HepG2 (cell line): Measurements from ENCODE around the gene SPART. TPM values are rescaled to one million over a fixed set of nuclear protein-coding genes. Genes with fewer than 3 reads are reported as not detected.

ENCODE experiments used
- CENPT ChIP-seq: sonication (generic); formaldehyde crosslinking; IDR thresholded peaks from 2 replicates; pipeline ENCODE4 v1.8.0; 2022; ENCODE audit warnings: low read depth, mild to moderate bottlenecking, moderate library complexity, missing genetic modification reagents
- ESRRA ChIP-seq: sonication (generic); formaldehyde crosslinking; IDR thresholded peaks from 2 replicates; pipeline ENCODE4 v1.5.1; 2020; ENCODE audit warnings: mild to moderate bottlenecking, low read depth, missing genetic modification reagents
- NFIB ChIP-seq: sonication (generic); formaldehyde crosslinking; IDR thresholded peaks from 2 replicates; pipeline ENCODE4 v1.9.0; 2021; ENCODE audit warnings: missing genetic modification reagents, mild to moderate bottlenecking, borderline replicate concordance
- RARA ChIP-seq: IDR thresholded peaks from 2 replicates; pipeline ENCODE4 v1.6.1; 2016; ENCODE audit warnings: missing genetic modification reagents, missing compliant biosample characterization
- SMYD3 ChIP-seq: sonication (generic); formaldehyde crosslinking; IDR thresholded peaks from 2 replicates; pipeline ENCODE4 v1.8.1; 2023; ENCODE audit warnings: mild to moderate bottlenecking, missing genetic modification reagents
- SRSF4 ChIP-seq: fragments of 200-400 bp; formaldehyde crosslinking; IDR thresholded peaks from one replicate; pipeline ENCODE4 v1.6.1; 2018; ENCODE audit warnings: mild to moderate bottlenecking, low read depth, low read length, moderate library complexity; ENCODE audit not compliant: poor library complexity, severe bottlenecking
- SSRP1 ChIP-seq: IDR thresholded peaks from 2 replicates; pipeline ENCODE4 v1.6.1; 2016; ENCODE audit warnings: control low read depth
- ZNF878 ChIP-seq: sonication (generic); formaldehyde crosslinking; IDR thresholded peaks from 2 replicates; pipeline ENCODE4 v1.8.1; 2023; ENCODE audit warnings: mild to moderate bottlenecking, missing genetic modification reagents, moderate library complexity
- polyA plus RNA-seq, 8 experiments: library from polyadenylated mRNA; depleted of rRNA in 3 of 8; stranded (reverse) in 7 of 8; unstranded in 1 of 8; fragments of >200 nt; fragmentation: Illumina TruSeq in 4 of 8; extraction: Trizol in 4 of 8; gene quantifications; 2 replicates each; pipeline versions ENCODE4 v1.2.1 to v1.2.3, GENCODE V29; 2011 to 2016; ENCODE audit warnings: low read depth in 4 of 8, missing spikeins in 1 of 8, mixed read lengths in 1 of 8; ENCODE audit not compliant: insufficient read depth in 1 of 8
- total RNA-seq, 5 experiments: library from RNA; depleted of rRNA; stranded (reverse); fragments of >200 nt; fragmentation: Illumina TruSeq; extraction: Trizol; gene quantifications; 2 replicates each; pipeline ENCODE4 v1.2.3, GENCODE V29; 2016; ENCODE audit warnings: low read depth in 1 of 5
- TF ChIP-seq, protein P1 (sequence below): sonication (generic); formaldehyde crosslinking; IDR thresholded peaks from 2 replicates; pipeline ENCODE4 v1.4.0; 2020; ENCODE audit warnings: mild to moderate bottlenecking, missing genetic modification reagents
- TF ChIP-seq, protein P2 (sequence below): sonication (generic); formaldehyde crosslinking; IDR thresholded peaks from 2 replicates; pipeline ENCODE4 v1.4.0; 2020; ENCODE audit warnings: missing genetic modification reagents, borderline replicate concordance
- TF ChIP-seq, protein P3 (sequence below): sonication (generic); formaldehyde crosslinking; IDR thresholded peaks from 2 replicates; pipeline ENCODE4 v1.8.0; 2022; ENCODE audit warnings: missing genetic modification reagents, mild to moderate bottlenecking, borderline replicate concordance
- TF ChIP-seq, protein P4 (sequence below): sonication (generic); formaldehyde crosslinking; IDR thresholded peaks from 2 replicates; pipeline ENCODE4 v1.5.0; 2020; ENCODE audit warnings: missing genetic modification reagents, mild to moderate bottlenecking, borderline replicate concordance
- TF ChIP-seq, protein P5 (sequence below): fragments of 450-650 bp; IDR thresholded peaks from 2 replicates; pipeline ENCODE4 v1.6.1; 2017

Gene SPART
- total and polyA plus RNA-seq, 2 of the 13 experiments (the other 11 are each of a cell fraction or from before 2014, with no cell fraction given) = 8.9 to 28.8 TPM

DNA sequence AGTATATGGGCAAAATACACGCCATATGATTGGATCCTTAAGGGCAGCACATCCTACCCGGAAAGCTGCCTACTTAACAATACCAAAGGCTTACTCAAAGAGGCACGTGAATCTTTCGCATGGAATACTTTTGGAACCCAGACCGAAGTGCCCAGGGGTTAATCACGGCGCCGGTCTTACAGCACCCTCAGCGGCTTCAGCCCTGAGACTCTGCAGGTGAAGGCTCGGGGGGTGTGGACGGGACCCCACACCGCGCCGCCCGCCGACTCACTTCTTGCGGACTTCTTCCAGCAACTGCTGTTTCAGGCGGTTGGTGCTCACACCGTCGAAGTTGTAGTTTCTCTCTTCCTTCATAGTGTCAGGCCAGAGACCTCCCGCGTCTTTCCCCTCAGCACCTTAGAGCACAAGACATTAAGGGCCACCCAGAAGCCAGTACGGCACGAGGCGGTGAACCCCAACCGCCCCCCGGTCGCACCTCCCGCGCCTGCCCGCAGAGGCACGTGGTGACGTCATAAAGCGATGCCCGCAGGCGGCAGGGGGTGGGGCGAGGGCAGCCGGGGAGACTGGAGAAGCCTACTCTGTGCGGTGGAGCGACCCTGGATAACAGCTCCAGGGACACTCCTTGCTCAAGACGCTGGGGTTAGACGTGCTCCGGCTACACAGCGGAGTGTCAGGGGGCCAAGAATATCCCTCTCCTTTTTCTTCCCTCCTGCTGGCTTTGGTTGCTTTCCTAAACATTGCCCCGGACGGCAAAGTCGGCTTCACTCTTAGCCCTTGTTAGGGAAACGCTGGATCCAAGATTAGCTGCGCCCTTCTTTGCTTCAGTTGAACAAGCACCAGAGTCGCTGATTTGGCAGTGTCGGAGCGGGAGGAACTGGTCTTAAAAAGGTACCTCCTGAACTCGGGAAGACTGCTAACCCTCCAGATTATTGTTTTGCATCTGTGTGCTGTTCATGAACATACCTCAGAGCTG, 48.5 kb downstream of the SPART start, which contains the start of gene CCDC169 (continued):
- TF ChIP-seq, protein P1, sequence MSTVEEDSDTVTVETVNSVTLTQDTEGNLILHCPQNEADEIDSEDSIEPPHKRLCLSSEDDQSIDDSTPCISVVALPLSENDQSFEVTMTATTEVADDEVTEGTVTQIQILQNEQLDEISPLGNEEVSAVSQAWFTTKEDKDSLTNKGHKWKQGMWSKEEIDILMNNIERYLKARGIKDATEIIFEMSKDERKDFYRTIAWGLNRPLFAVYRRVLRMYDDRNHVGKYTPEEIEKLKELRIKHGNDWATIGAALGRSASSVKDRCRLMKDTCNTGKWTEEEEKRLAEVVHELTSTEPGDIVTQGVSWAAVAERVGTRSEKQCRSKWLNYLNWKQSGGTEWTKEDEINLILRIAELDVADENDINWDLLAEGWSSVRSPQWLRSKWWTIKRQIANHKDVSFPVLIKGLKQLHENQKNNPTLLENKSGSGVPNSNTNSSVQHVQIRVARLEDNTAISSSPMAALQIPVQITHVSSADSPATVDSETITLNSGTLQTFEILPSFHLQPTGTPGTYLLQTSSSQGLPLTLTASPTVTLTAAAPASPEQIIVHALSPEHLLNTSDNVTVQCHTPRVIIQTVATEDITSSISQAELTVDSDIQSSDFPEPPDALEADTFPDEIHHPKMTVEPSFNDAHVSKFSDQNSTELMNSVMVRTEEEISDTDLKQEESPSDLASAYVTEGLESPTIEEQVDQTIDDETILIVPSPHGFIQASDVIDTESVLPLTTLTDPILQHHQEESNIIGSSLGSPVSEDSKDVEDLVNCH (CRISPR knock-in tag) = no peak
- TF ChIP-seq NFIB (CRISPR knock-in tag) (no peak), SMYD3 (no peak), ESRRA (CRISPR knock-in tag) (no peak), ZNF878 (CRISPR knock-in tag) (no peak), RARA (no peak), SRSF4 (no peak), CENPT (CRISPR knock-in tag) (no peak), SSRP1 (CRISPR knock-in tag) (no peak)
- TF ChIP-seq, protein P2, sequence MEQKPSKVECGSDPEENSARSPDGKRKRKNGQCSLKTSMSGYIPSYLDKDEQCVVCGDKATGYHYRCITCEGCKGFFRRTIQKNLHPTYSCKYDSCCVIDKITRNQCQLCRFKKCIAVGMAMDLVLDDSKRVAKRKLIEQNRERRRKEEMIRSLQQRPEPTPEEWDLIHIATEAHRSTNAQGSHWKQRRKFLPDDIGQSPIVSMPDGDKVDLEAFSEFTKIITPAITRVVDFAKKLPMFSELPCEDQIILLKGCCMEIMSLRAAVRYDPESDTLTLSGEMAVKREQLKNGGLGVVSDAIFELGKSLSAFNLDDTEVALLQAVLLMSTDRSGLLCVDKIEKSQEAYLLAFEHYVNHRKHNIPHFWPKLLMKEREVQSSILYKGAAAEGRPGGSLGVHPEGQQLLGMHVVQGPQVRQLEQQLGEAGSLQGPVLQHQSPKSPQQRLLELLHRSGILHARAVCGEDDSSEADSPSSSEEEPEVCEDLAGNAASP (CRISPR knock-in tag) = no peak
- TF ChIP-seq, protein P3, sequence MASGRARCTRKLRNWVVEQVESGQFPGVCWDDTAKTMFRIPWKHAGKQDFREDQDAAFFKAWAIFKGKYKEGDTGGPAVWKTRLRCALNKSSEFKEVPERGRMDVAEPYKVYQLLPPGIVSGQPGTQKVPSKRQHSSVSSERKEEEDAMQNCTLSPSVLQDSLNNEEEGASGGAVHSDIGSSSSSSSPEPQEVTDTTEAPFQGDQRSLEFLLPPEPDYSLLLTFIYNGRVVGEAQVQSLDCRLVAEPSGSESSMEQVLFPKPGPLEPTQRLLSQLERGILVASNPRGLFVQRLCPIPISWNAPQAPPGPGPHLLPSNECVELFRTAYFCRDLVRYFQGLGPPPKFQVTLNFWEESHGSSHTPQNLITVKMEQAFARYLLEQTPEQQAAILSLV = no peak
- TF ChIP-seq, protein P4, sequence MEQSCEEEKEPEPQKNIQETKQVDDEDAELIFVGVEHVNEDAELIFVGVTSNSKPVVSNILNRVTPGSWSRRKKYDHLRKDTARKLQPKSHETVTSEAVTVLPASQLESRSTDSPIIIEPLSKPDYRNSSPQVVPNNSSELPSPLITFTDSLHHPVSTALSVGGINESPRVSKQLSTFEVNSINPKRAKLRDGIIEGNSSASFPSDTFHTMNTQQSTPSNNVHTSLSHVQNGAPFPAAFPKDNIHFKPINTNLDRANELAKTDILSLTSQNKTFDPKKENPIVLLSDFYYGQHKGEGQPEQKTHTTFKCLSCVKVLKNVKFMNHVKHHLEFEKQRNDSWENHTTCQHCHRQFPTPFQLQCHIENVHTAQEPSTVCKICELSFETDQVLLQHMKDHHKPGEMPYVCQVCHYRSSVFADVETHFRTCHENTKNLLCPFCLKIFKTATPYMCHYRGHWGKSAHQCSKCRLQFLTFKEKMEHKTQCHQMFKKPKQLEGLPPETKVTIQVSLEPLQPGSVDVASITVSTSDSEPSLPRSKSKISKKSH (CRISPR knock-in tag) = 0 out of 2 replicates have a peak, but pooled peaks have one; percentile 36
- TF ChIP-seq, protein P5, sequence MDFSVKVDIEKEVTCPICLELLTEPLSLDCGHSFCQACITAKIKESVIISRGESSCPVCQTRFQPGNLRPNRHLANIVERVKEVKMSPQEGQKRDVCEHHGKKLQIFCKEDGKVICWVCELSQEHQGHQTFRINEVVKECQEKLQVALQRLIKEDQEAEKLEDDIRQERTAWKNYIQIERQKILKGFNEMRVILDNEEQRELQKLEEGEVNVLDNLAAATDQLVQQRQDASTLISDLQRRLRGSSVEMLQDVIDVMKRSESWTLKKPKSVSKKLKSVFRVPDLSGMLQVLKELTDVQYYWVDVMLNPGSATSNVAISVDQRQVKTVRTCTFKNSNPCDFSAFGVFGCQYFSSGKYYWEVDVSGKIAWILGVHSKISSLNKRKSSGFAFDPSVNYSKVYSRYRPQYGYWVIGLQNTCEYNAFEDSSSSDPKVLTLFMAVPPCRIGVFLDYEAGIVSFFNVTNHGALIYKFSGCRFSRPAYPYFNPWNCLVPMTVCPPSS = no peak
